Measurements from ENCODE around the gene CCDC3.

DNA sequence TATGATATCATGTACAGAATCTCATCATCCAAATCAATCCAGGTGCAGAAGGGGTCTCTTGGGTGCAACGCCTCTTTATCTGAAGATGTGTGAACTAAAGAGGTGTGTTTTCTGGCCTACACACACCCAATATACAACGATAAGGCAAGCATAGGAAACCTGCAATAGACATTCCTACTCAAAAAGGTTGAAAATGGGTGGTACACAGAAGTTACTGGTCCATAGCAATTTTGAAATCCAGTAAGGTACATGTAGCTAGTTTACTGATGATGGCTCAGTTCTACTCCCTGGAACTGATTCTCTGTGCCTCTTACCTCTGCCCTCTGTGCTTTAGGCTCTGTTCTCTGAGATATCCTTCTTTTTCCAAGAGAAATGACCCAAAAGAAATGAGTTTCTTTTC lies 22.2 kb upstream of the CCDC3 start:
- TF ChIP-seq BHLHE40 (IDR thresholded peaks at IDR 0.05; ENCODE audit: low read depth, low read length), result no peak
- no peak for TF ChIP-seq ZFP36 (IDR thresholded peaks at IDR 0.05; ENCODE audit: borderline replicate concordance, partially characterized antibody)
- TF ChIP-seq RFX5 (IDR thresholded peaks at IDR 0.05), result no peak
